Measurements from ENCODE around the gene MEF2C. TPM values are rescaled to one million over a fixed set of nuclear protein-coding genes. Genes with fewer than 3 reads are reported as not detected.

MEF2C gene
- total RNA-seq, 1 donor from 2014 or later: 29.6 TPM

GRCh38 chr5:88678770-88679381 lies 204.1 kb downstream of the MEF2C start:
- peaks cover 27% of the 10 kb centered on the region for H3K4me1 Mint-ChIP-seq (ENCODE audit: low read depth)
- H3K27ac Mint-ChIP-seq (ENCODE audit: unreplicated experiment): no peak overlapping the region
- peaks cover 7% of the 10 kb centered on the region for H3K36me3 Mint-ChIP-seq (ENCODE audit: low read depth)
- no peak for DNase-seq (ENCODE audit: low spot score)
- peaks cover 79% of the 10 kb centered on the region for H3K27me3 Mint-ChIP-seq (ENCODE audit: low read depth)
- TF ChIP-seq, protein P1, sequence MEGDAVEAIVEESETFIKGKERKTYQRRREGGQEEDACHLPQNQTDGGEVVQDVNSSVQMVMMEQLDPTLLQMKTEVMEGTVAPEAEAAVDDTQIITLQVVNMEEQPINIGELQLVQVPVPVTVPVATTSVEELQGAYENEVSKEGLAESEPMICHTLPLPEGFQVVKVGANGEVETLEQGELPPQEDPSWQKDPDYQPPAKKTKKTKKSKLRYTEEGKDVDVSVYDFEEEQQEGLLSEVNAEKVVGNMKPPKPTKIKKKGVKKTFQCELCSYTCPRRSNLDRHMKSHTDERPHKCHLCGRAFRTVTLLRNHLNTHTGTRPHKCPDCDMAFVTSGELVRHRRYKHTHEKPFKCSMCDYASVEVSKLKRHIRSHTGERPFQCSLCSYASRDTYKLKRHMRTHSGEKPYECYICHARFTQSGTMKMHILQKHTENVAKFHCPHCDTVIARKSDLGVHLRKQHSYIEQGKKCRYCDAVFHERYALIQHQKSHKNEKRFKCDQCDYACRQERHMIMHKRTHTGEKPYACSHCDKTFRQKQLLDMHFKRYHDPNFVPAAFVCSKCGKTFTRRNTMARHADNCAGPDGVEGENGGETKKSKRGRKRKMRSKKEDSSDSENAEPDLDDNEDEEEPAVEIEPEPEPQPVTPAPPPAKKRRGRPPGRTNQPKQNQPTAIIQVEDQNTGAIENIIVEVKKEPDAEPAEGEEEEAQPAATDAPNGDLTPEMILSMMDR (IDR thresholded peaks at IDR 0.05): no peak
- no peaks in the 10 kb centered on the region for H3K9me3 Mint-ChIP-seq (ENCODE audit: low read depth)
- H3K4me3 Mint-ChIP-seq (ENCODE audit: unreplicated experiment): peak overlapping the region; percentile 35

DNA sequence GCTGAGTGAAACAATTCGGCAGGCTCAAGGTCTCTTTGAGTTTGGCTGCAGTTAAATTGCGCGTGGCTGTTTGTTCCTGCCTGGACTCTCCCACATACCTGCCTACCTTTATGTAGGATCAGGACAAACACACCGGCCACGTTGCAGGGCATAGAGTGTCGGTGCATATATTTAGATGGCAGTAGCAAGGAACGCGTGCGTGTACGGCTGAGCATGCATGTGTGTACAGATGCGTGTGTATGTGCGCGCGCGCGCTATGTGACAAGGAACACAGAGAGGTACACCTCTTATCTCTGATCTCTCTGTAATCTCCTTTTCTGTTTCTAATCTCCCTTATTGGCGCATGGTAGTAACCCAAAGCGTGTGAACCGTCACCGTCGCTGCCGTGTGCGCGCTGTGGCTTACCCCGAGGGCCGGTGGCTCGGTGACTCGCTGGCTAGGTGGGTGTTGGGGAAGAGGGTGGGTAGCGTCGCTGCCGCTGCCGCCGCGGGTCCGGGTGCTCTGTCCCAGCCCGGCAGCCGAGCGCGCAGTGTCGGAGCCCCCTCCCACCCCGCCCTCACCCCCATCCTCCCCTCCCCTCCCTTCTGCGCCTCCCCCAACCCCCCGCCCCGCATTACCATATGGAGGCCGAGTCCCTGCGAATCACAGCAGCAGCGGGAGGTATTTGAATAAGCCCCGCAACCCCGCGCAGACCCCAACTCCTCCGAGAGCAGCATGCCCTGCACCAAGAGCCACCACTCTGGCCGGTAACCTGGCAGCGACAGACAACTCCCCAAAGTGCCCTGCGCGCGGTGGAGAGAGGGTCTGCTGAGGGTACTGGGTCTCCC lies 204.8 kb downstream of the MEF2C start:
- Mint-ChIP-seq H3K27ac (ENCODE audit: unreplicated experiment) (no peak overlapping the region), H3K27me3 (ENCODE audit: low read depth) (peaks cover 79% of the 10 kb centered on the region), H3K9me3 (ENCODE audit: low read depth) (no peaks in the 10 kb centered on the region), H3K4me3 (ENCODE audit: unreplicated experiment) (peak overlapping the region; percentile 35), H3K36me3 (ENCODE audit: low read depth) (peaks cover 3% of the 10 kb centered on the region), H3K4me1 (ENCODE audit: low read depth) (peaks cover 25% of the 10 kb centered on the region)
- DNase-seq (ENCODE audit: low spot score): peak; percentile 76
- TF ChIP-seq, protein P1 (IDR thresholded peaks at IDR 0.05): no peak

GRCh38 chr5:88677376-88677895 lies 205.5 kb downstream of the MEF2C start:
- H3K27me3 Mint-ChIP-seq (ENCODE audit: low read depth): peaks cover 77% of the 10 kb centered on the region
- H3K9me3 Mint-ChIP-seq (ENCODE audit: low read depth): no peaks in the 10 kb centered on the region
- TF ChIP-seq, protein P1 (IDR thresholded peaks at IDR 0.05): no peak
- no peak overlapping the region for H3K4me3 Mint-ChIP-seq (ENCODE audit: unreplicated experiment)
- DNase-seq (ENCODE audit: low spot score): no peak
- peaks cover 25% of the 10 kb centered on the region for H3K4me1 Mint-ChIP-seq (ENCODE audit: low read depth)
- H3K27ac Mint-ChIP-seq (ENCODE audit: unreplicated experiment): no peak overlapping the region
- peaks cover 3% of the 10 kb centered on the region for H3K36me3 Mint-ChIP-seq (ENCODE audit: low read depth)

- no peaks in the 10 kb centered on the region for H3K9me3 Mint-ChIP-seq (ENCODE audit: low read depth)
- peaks cover 25% of the 10 kb centered on the region for H3K4me1 Mint-ChIP-seq (ENCODE audit: low read depth)
- TF ChIP-seq, protein P1 (IDR thresholded peaks at IDR 0.05): no peak
- peaks cover 79% of the 10 kb centered on the region for H3K27me3 Mint-ChIP-seq (ENCODE audit: low read depth)
- H3K27ac Mint-ChIP-seq (ENCODE audit: unreplicated experiment): no peak overlapping the region
- H3K4me3 Mint-ChIP-seq (ENCODE audit: unreplicated experiment): no peak overlapping the region
- H3K36me3 Mint-ChIP-seq (ENCODE audit: low read depth): peaks cover 3% of the 10 kb centered on the region
- DNase-seq (ENCODE audit: low spot score): no peak
These were observed 206.2 kb downstream of the MEF2C start for GRCh38 chr5:88676637-88677375.

Measured in chondrocyte (in vitro differentiated cells).